Measurements from ENCODE around the gene GDPD5.

The GDPD5 gene

DNA sequence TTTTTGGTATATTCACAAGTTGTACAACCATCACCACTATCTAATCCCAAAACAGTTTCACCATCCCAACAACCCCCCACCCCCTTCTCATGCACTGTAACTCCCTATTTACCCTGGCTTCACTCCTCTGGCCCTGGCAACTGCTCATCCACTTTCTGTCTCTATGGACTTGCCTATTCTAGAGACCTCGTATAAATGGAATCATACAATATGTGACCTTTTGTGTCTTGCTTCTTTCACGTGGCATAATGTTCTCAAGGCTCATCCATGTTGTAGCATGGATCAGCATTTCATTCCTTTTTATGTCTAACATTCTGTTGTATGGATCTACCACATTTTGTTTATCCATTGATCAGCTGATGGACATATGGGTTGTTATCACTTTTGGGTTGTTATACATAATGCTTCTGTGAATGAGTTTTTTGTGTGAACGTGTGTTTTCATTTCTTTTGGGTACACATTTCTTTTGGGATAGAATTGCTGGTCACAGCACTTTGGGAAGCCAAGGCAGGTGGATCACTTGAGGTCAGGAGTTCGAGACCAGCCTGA, 46.1 kb downstream of the GDPD5 start:
- DNase-seq = no peak
- in situ Hi-C loops (cut with MboI; ENCODE audit: low pct_unique_long_range_greater_than_20kb, low sequenced_read_pairs) = loop anchor here (10.0 kb wide), 1 partner anchor 45 kb away; the partner anchor contains the start of gene GDPD5

DNA sequence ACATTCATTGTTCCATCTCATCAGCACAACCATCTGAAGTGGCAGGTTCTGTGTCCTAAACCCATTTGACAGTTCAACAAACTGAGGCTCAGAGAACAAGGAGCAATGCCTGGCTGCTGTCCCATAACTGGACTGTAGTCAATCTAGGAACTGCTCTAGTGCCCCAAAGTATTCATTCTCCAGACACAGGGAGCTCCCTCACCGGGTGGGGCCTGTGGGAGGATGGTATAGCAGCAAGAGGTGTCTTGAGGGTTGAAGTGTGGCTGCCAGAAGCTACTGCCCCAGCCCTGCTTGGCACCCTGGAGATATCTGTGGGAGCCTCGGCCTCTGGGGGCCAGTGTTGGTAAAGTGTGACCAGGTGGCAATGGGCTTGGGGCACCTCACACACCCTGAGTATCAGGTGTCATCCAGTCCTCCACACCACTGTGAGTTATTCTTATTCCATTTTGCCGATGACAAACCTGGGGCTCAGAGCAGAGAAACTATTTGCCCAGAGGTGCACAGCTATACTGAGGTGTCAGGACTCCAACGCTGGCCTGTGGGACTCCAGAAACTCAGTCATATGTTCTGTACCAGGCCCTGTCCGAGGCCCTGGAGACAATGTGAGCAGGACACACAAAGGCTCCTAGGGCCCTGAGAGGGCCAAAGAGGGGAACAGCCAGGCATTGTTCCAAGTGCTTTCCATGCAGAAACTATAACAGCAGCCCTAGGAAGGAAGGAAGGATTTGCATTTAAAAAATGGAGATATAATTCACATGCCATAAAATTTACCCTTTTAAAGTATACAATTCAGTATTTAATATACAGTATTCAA, 46.8 kb downstream of the GDPD5 start:
- in situ Hi-C loops (cut with MboI; ENCODE audit: low pct_unique_long_range_greater_than_20kb, low sequenced_read_pairs) = loop anchor here (10.0 kb wide), 1 partner anchor 46 kb away; the partner anchor contains the start of gene GDPD5
- no peak for DNase-seq

DNA sequence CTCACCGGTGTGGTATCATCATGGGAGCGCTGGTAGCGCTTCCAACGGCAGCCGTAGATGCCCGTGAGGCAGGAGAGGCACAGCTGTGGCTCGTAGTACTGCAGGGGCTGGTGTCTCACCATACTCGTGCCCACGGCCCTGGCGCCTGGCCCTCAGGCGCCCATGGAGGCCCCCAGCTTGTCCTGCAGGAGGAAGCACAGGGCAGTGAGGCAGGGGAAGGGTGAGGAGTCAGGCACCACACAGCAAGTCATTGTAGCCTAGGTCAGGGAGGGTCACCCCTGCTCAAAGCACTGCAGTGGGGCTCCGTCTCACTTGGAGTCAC, 48.2 kb downstream of the GDPD5 start:
- no peak for DNase-seq
- in situ Hi-C loops (cut with MboI; ENCODE audit: low pct_unique_long_range_greater_than_20kb, low sequenced_read_pairs) = loop anchor here (10.0 kb wide), 1 partner anchor 47 kb away; the partner anchor contains the start of gene GDPD5

DNA sequence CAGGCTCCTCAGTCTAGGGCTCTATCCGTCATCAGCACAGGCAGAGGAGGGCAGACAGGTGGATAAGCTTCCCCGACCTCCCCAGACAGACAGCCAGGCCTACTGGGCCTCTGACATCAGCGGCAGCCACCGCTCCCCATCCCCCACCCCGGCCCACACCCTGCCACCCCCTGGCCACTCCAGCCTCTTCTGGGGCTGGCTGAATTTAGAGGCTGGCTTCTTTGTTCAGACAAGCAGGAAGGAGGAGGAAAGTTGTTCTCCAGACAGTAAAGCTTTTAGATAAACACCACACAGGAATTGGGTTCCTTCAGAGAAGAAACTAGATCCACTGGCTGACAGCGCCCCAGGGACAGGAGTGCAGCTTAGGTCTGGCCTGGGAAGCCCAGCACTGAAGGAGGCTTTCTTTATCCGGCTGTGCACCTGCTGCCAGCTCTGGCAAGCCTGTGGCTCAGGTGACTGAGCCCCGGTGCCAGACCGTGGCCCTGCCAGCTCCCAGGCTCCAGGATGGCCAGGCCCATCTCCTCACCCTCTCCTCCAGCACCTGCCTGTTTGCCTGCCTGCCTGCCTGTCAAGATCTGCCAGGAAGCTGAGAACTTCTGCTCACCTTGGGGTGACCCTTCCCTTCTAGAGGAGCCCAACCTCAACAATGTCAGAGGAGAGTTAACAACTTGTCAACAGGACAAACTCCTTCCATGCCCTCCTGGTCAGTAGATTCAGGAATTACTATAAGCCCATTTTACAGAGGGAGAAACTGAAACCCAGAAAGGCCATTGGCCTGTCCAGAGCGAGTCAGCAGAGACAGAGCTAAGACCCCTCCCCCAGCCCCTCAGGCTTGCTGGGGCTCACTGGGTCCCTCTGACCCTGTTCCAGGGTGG, 48.8 kb downstream of the GDPD5 start:
- in situ Hi-C loops (cut with MboI; ENCODE audit: low pct_unique_long_range_greater_than_20kb, low sequenced_read_pairs) = loop anchor here (10.0 kb wide), 1 partner anchor 48 kb away; the partner anchor contains the start of gene GDPD5
- no peak for DNase-seq

DNA sequence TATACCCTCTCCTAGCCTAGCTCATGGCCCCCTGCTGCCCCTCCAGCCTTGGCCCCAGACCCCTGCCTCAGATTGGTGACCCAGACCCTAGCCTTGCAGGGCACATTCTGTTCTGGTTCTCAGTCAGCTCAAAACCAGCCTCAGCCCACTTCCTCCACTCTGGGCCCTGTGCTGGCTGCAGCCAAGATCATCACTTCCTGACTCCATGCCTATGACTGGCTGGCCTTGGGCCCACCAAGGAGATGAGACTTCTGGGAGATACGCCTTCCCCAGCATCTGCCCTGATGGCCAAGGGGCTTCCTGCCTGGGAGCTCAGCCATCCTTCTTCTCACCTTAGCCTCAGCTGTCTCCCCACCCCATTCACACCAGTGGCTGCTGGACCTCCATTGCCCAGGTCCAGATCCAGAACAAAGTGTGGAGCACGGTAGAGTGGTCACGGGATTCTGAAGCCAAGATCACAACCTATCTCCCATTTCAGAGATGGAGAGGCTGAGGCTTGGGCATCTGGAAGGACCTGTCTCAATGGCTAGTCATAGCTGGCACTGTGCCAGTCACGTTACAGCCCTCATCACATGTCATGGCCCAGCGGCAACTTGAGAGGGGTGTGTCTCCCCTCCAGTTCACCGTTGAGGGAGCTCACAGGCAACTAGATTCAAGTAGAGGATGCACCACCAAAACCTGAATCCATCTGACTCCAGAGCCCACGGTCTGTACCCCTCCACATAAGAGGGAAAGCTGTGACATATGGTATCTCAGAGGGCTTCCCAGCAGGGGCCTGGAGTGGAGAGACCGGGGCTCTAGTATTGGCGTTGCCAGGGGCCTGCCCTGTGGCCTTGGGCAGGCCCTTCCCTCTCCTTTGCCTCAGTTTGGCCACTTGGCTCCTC, 49.7 kb downstream of the GDPD5 start:
- in situ Hi-C loops (cut with MboI; ENCODE audit: low pct_unique_long_range_greater_than_20kb, low sequenced_read_pairs) = loop anchor here (10.0 kb wide), 1 partner anchor 49 kb away; the partner anchor contains the start of gene GDPD5
- peak; percentile 8 for DNase-seq

DNA sequence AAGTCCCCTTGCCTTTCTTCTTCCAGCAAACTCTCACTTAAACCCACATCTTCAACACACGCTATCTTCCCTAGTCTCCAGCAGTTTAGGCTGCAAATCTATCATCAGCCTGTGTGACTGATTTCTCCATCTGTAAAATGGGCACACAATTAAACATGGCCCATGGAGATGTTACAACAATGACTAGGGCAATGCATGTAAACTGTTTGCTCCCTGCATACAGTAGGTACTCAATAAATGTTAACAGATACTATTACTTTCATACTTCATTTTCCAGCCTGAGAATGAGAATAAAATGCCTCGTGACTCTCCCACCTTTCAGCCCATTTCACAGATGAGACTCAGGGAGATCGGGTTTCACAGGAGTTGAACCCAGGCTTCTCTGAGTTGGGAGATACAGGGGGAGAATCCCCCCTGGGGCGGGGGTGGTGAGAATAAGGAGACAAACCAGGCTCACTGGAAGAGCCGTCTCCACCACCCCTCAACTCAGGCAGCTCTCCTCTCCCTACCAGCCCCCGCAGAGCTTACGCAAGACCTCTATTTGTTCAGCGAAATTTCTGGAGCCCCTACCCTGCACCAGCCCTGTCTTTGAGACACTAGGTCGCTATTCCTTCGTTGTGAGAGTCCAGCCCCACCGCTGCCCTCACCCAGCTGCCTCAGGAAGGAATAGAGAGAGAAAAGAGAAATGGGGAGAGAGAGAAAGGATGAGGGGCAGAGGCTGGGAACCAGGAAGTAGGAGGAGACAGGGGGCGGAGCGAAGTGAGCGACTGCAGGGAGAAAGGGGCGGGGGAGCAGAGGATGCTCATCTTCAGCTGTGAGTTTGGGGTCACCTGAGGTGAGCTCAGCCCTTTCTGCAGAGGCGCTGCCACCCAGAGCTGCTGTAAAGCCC, 50.6 kb downstream of the GDPD5 start:
- DNase-seq = peak; percentile 87
- in situ Hi-C loops (cut with MboI; ENCODE audit: low pct_unique_long_range_greater_than_20kb, low sequenced_read_pairs) = loop anchor here (10.0 kb wide), 1 partner anchor 50 kb away; the partner anchor contains the start of gene GDPD5

DNA sequence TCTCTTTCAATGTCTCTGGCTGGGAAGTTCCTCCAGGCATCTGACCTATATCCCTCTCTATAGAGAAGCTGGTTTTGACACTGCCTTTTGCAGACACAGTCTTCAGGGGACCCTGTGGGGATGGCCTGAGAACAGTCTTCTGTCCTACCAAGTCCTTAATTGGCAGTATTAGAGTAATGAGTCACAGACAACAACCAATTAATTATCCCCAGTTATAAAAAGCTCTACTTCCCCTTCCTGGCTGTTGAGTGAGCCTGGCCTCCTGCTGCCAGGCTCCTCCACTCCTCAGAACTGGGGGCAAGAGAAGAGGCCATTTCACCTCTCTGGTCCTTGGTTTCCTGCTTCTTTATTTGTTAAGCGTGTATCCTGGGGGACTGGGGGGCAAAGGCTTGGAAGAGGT, 51.5 kb downstream of the GDPD5 start:
- in situ Hi-C loops (cut with MboI; ENCODE audit: low pct_unique_long_range_greater_than_20kb, low sequenced_read_pairs) = loop anchor here (10.0 kb wide), 1 partner anchor 51 kb away; the partner anchor contains the start of gene GDPD5
- peak; percentile 64 for DNase-seq

DNA sequence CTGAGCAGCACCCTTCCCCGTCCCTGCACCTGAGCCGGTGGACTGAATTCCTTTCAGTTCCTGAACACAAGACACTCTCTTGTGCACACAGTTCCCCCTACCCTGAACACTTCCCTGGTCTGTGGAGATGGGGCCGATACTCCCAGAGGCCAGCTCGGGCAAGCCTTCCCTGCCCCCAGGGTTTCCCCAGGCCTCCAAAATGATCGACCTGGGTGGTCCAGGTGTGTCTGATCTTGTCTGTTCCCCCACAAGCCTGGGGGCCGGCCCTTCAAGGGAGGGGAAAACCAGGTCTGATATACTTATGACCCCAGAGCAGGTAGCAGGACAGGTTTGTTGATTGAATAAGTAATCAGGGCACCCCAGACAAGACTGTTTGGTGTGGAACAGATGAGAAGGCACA, 52.1 kb downstream of the GDPD5 start:
- in situ Hi-C loops (cut with MboI; ENCODE audit: low pct_unique_long_range_greater_than_20kb, low sequenced_read_pairs) = loop anchor here (10.0 kb wide), 1 partner anchor 51 kb away; the partner anchor contains the start of gene GDPD5
- DNase-seq = no peak

DNA sequence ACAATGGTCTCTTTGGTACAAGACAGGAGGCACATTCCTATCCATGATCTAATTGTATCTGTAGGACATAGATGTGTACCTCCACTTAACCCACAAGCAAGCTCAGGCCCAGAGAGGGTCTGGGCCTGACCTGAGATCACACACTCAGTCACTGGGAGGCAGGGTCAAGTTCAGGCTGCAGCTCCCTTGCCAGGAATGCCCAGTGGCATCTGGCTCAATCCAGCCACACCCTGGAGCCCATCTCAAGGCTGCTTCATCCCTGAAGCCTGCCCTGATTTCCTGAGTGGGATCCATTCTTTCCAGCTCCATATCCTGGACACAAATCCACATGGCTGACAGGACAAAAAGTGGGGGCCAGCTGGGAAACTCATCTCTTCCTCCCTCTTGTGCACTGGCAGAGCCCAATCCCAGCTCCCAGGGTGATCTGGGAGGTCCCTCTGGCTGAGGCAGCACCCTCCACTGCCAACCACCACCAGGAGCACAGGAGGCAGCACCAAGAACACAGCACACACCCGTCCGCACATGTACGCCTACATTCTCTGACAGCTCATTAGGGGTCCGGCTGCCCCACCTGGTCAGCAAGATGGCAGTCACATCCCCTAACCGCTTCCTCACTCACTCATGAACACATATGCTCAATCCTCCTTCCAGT, 53.5 kb downstream of the GDPD5 start:
- DNase-seq = no peak
- in situ Hi-C loops (cut with MboI; ENCODE audit: low pct_unique_long_range_greater_than_20kb, low sequenced_read_pairs) = loop anchor here (10.0 kb wide), 1 partner anchor 53 kb away; the partner anchor contains the start of gene GDPD5

DNA sequence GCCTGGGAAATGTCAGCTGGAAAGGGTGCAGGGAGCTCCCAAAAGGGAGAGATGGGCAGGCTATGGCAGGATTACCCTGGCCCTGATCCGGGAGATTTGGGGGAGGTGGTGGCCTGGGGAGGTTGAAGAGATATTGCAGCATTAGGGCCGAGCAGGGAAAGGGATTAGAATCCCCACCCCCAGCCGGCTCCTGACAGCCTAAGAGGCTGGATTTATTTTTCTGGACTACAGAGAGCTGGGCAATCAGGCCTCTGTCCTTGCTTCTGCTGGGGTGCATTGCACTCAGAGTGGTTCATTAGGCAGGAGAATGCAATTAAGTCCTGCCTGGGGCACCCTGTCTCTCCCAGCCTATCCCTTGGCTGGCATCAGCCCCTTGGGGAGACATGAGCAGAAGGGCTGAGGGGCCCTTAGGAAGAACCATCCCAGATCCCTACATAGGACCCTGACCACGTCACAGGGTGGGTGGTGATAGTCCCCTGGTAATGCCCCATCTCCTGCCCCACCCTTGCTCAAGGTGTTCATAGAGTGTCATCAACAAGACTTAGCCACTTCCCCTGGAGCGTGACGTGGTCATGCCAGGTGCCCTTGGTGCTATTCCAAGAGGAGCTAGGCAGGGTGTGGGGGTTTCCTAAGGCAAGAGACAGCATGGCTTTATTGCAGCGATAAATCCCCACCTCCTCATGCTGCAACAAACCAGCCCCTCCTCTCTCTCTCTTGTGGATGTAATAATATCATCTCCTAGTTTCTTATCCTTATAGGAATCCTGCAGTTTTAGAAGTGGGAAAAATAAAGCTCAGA, 54.4 kb downstream of the GDPD5 start:
- in situ Hi-C loops (cut with MboI; ENCODE audit: low pct_unique_long_range_greater_than_20kb, low sequenced_read_pairs) = loop anchor here (10.0 kb wide), 1 partner anchor 53 kb away; the partner anchor contains the start of gene GDPD5
- no peak for DNase-seq

DNA sequence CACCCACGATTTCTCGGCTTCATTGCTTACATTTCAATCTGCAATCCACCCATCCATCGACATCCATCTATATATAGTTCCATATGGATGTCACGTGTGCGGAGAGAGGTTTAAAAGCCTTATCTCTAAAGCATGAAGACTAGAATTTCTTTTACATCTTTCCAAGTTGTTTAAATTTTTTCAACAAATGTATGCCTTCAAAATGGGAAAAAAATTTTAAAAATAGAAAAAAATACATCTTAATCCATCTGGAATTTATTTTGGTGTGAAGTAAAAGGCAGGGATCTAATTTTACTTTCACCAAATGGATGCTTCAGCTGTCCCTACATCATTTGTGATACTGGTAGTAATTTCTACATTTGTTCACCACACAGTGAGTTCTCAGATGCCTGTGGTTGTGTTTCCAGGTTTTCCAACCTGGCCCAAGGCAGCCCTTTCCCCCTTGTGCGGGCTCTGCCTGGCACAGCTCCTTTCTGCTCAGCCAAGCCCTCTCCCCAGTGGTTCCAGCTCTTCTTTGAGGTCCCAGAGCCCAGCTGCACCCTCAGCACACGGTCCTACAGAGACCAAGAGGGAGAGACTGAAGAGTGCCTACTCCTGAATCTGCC, 55.2 kb downstream of the GDPD5 start:
- no peak for DNase-seq
- in situ Hi-C loops (cut with MboI; ENCODE audit: low pct_unique_long_range_greater_than_20kb, low sequenced_read_pairs) = loop anchor here (10.0 kb wide), 1 partner anchor 54 kb away; the partner anchor contains the start of gene GDPD5

DNA sequence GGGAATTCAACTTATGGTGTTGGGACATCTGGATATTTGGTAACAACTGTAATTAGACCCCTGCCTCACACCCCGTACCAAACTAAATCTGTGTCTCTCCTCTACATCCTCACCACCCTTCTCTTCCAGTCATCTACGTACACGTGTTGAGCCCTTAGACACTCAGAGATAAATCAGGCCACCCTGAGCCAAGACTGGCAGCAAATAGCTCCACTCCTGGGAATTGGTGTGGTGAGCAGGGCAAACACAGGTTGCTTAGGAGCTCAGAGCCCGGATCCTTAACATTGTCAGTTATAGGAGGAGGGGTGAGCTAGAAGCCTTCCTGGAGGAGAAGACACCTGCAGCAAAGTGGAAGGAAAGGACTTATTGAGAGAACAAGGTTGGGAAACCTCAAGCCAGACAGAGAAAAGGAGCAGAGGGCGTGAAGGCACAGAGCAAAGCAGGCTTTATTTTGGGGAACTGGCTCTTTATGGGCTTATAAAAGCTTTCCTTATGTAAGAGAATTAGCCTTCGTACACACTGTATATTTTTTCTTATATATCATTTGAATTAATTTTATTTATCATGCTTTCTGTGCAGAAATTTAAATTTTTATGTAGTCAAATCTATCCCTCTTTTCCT, 55.8 kb downstream of the GDPD5 start:
- in situ Hi-C loops (cut with MboI; ENCODE audit: low pct_unique_long_range_greater_than_20kb, low sequenced_read_pairs) = loop anchor here (10.0 kb wide), 1 partner anchor 55 kb away; the partner anchor contains the start of gene GDPD5
- DNase-seq = no peak

DNA sequence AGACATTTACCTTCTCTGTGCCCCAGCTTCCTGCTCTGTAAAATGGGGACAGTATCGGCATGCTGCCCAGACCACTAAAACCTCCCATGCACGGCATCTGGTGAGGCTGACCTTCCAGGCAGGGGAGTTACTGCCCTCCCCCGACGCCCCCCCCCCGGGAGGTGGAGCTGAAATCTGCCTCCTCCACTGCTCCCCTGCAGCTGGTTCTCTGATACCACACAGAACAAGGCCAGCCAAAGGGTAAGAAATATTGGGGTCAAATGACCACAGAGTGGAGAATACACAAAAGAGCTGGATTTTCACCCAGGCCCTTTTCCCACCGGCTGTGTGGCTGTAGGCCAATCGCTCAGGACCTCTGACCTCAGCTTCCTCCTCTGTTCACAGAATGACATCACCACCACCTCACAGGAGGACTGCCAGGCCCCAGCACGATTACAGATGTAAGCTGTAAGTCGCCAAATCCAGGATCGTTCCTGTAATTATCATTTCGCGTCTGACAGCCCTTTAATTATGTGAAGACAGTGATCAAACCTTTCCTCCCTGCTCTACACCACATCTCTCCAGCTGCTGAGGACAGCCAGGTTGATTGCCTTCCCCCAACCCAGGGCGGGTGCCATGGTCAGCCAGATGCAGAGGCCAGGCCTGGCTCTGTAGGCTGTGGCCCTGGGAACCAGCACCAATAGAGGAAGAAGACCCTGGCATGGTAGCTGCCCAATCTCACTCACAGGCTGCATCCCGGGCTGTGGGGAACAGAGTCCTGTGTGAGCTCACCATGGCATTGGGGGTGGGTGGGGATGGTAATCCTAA, 57.0 kb downstream of the GDPD5 start:
- in situ Hi-C loops (cut with MboI; ENCODE audit: low pct_unique_long_range_greater_than_20kb, low sequenced_read_pairs) = no loop called here
- no peak for DNase-seq

DNA sequence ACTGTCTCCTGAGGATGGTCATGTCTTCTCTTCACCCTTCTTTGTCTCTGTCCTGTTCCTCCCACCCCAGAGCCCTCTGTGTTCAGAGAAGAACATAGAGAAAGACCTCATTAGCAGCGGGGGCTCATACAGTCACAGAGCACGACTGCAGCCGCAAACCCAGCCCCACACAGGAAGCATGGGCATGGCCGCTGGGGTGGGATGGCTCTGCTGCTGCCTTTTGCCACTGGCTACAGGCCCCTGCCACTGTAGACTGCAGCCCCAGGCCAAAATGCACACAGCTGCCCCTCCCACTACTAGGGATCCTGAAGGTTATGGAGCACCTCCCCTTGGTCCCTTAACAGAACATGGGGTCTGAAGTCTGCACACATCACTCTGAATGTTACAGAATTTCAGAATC, 57.9 kb downstream of the GDPD5 start:
- no peak for DNase-seq
- in situ Hi-C loops (cut with MboI; ENCODE audit: low pct_unique_long_range_greater_than_20kb, low sequenced_read_pairs) = no loop called here

DNA sequence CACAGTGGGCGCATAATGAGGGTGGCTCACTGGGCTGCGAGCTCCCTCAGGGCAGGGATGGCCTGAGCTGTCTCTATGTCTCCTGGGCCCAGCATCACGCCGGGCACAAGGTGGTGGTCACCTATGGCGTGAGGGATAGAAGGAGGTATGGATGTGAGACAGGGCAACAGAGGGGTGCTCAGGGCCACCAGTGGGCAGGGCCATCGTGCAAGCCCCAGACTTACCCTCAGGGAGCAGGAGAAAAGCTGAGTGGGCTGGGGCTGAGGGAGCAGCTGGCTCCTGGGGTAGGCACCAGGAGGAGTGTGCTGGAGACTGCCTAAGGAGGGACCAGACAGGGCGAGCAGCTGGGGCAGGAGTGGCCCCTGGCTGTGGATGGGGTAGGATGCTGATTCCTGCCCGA, 58.4 kb downstream of the GDPD5 start:
- in situ Hi-C loops (cut with MboI; ENCODE audit: low pct_unique_long_range_greater_than_20kb, low sequenced_read_pairs) = no loop called here
- DNase-seq = no peak

Measured in KBM-7 (cell line).